GM19035 (cell line): ENCODE measurements around the gene PRELID2.
"Not testable (repeated sequence)": the region's sequence is repeated elsewhere in the genome, so short reads cannot be mapped to it uniquely, and the experiment has no call there.

ENCODE experiments used
- ATAC-seq: cut with Tn5 transposase; IDR thresholded peaks from one replicate; pipeline ENCODE4 v1.9.1; 2021; ENCODE audit not compliant: unreplicated experiment

Gene PRELID2

DNA sequence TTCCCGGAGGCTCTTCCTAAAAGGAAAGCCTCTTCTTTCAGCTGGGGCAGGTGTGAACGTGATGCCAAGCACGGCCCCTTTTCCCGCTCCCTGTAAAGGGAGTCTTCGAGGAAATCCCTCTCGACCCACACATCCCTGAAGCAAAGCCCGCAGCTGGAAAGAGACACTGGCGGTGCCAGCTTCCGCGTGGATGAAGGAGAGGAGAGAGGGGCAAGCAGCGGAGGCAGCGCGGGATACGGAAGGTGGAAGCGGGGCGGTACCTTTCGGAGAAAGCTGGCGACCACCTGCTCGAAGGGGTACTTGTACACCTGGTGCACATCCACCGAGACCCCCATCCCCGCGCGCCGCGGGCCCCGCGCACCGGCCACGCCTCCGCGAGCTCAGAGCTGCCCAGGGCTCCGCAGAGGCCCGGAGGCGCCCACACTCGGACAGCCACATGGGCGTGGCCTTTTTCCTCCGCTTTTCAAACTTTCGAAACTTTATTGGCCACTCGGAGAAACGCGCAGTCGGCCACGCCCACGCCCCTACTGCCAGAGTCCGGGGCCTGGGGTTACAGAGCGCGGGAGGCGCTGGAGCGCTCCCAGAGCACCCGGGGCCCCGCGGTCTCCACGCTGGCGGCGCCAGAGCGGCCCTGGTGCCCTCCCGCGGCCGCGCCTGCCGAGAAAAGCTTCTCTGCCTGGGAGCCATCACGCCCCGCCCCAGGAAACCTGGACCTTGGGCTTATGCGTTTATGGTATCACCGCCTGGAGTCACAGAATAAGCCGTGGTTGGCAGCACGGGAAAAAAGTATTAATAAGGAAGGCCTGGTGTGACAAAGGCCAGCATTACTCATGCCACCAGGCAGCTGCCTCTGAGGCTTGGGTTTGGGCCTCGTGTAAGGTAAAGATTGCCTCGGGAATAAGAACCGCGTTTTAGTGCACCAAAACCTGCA, at the start of gene PRELID2:
PRELID2 (minus strand) TSS at position 426 of the 931 bp plus-strand sequence; CDS start at position 335, 91 bp downstream.
- peak; percentile 90 for ATAC-seq

DNA sequence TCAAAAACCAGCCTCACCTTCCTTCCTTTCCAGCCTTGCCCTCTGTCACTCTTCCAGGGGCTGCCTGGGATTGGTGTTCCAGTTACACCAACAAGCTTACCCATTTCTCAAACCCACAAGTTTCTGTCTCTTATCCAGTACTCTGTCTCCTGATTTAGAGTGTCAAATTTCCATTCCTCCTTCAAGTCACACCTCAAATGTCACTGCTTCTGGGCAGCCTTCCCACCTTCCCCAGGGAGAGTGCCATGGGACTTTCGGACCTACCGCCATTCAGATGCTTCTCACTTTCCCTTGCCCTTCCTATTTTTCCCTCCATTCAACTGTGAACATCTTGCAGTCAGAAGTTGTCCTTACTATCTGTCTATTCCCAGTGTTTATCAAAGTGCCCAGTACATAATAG, 39.6 kb upstream of the PRELID2 start:
- no peak for ATAC-seq

DNA sequence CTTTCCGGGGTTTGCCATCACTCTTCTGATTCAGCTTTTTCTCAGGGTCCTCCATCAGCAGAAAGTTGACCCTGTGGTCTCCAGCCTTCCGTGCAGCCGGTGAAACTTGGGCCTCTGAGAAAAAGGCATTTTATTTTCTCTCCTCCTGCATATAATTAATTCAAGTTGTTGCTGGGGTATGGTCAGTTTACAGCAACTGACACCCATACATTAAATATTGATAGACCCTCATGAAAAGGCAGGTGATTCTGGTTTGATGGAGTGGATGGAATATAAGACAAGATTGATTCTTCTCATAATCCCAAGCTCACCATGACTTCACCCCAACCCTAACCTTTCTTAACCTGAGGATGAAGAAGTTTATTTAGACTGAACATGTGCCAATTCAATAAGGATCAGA, 37.8 kb upstream of the PRELID2 start, which contains the start of gene GRXCR2:
GRXCR2 (minus strand) TSS at position 101 of the 400 bp plus-strand sequence; CDS start at position 55, 46 bp downstream.
- ATAC-seq: no peak

DNA sequence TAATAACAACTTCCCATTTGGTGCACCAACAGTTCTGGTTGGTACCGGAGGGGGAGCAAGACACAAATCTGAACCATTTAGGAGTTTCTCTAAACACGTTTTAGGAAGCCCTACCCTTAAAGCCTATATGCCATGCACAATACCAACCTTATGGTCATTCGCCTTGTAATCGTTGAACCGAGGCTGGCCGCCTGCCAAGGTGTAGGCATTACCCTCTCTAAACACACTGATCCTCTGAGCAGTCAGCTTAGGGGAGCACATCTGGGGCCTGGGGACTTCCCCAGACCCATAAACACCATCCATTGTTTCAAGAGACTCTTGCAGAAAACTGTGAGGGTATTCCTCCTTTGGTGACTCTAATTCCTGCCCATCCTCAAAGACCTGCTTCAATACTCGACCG, 37.3 kb upstream of the PRELID2 start:
- ATAC-seq: no peak

DNA sequence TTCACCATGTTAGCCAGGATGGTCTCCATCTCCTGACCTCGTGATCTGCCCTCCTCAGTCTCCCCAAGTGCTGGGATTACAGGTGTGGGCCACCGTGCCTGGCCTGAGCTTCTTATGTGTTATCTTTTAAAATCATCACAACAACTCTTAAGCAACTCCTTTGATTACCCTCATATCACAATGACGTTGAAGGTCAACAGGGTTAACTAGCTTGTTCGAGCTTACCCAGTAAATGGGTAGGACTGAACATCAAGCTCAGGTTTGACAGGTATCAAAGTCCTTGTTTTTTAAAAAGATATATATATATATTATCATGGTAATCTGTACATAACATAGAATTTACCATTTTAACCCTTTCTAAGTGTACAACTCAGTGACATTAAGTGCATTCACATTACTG, 34.6 kb upstream of the PRELID2 start:
- no peak for ATAC-seq

DNA sequence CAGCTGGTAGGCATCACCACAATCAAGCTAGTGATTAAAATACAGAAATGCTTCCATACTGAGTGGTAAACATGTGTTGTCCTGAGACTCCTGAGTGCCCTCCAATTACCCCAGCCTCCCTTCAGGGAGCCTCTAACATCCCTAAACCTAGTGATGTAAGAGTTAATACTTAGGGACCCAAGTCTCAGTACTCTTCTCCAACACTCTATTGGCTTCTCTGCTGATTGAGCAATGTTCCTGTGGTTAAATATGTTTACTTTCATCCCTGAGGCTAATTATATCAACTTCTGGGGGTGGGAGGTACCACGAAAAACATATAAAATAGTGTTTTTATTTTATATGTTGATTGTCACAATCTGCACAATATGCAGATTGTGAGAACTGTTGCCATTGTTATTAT, 32.7 kb upstream of the PRELID2 start:
- ATAC-seq: no peak

DNA sequence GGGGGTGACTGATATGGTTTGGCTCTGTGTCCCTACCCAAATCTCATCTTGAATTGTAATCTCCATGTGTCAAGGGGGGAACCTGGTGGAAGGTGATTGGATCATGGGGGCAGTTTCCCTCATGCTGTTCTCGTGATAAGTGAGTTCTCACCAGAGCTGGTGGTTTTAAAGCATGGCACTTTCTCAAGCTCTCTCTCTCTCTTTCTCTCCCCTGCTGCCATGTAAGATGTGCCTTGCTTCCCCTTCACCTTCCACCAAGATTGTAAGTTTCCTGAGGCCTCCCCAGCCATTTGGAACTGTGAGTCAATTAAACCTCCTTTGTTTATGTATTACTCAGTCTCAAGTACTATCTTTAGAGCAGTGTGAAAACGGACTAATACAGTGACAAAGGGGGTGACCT, 29.3 kb upstream of the PRELID2 start:
- not testable (repeated sequence) for ATAC-seq

DNA sequence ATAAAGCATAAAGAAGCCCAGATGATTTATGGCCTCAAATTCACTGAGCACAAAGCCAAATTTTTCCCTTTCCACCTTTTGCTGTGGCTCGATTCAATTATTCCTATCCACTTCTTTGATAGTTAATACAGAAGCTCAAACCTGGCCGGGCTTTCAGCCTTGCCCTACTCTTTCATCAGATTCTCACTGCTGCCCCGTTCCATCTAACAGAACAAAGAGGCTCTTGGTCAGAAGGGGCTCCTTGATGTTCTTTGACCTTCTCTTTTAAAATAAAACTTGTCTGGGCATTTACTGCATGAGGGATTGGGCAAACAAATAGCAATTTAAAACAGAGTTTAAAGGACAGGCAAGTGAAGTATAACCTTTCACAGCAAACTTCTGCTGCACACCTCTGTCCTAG, 27.9 kb upstream of the PRELID2 start:
- ATAC-seq: no peak

DNA sequence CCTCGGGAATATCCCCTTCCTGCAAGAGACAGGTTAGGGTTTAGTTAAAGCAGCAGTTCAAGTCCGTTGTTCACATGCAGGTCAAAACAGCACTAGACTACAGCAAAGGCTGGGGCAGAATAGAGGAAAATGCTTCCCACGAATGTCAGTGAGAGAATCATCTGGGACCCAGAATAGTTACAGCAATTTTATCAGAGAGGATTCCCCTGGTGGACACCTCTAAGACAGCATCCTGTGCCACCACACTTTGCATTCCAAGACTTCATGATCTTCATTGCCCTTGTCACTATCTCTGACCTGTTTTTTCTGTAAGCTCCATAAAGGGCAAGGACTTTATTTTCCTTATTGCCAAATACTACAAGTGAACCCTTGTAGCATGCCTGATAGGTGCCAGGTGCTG, 24.8 kb upstream of the PRELID2 start:
- no peak for ATAC-seq

DNA sequence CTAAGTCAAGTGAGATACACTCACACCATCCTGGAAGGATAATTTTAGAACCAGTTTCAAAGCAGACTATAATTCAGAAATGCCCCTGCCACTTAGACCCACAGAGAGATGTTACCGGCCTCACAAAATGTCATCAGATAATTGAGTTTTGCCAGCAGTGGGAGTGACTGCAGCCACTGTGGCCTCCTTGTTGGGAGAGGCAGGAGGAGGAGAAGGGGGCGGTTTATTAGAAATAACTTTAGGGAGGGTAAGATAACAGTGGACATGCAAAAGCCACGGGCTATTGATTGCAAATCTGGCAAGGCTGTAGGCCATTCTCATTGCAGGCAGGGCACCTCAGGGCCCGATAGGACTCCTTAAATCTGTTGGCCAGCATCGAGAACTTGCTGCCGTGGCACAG, 24.3 kb upstream of the PRELID2 start:
- no peak for ATAC-seq

DNA sequence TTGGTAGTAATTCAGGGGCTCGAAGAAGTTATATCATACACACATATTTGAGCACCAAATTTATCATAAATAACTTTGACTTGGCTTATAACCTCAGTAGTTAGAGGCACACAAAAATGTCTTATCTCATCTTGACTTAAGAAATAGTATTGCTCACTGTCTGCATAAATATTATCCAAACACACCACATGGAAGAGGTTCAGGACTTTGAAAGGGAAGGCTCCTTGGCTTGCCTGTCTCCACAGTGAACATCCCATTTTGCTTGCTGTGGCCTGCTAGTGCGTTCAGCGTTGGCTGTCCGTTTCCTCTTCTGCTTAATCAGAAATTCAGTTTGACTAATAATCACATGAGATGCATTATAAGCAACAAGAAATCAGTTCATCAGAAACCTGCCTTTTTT, 23.8 kb upstream of the PRELID2 start:
- no peak for ATAC-seq

DNA sequence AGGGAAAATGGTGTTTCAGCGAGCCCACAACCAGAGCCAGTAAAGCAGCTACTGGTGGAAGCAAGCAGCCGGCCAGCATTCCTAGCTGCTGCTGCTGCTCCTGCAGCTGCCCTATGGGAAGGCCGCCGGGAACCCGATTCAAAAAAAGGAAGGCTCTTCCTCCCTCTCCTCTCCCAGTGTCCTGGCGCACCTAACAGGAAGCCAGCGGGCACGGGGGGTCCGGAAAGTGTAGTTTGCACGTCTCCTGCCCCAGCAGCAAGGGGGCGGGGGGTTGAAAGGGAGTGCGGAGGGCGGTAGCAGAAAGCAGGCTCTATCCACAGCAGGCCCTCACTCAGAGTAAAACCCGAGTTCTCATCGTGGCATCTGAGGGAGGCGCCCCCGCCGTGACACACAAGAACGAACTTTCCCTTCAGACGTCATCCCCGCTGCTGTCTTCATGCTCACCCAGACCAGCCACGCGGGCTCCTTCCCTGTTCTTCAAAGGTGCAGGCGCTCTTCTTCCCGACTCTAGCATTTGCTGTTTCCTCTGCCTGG, 21.2 kb upstream of the PRELID2 start:
- ATAC-seq: peak; percentile 41

DNA sequence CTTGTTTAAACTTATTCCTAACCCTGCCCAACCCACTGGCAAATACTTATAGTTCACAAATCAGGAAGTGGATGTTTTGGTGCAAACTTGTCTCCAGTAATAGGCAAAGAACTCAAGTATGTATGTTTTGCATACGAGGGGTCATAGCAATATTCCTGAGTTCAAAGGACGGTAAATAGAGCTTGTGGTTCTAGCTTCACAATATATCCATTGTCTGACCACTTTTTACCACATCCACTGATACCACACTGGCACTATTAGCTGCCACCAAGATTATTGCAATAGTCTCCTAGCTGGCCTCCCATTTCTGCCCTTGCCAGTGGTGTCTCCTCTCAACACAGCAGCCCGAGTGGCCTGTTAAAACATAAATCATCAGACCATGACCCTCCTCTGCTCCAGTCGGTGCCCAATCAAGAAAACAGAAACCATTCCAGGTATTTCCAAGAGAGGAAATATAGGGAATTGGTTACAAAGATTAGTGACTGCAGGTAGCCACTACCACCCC, 20.7 kb upstream of the PRELID2 start:
- ATAC-seq: no peak

DNA sequence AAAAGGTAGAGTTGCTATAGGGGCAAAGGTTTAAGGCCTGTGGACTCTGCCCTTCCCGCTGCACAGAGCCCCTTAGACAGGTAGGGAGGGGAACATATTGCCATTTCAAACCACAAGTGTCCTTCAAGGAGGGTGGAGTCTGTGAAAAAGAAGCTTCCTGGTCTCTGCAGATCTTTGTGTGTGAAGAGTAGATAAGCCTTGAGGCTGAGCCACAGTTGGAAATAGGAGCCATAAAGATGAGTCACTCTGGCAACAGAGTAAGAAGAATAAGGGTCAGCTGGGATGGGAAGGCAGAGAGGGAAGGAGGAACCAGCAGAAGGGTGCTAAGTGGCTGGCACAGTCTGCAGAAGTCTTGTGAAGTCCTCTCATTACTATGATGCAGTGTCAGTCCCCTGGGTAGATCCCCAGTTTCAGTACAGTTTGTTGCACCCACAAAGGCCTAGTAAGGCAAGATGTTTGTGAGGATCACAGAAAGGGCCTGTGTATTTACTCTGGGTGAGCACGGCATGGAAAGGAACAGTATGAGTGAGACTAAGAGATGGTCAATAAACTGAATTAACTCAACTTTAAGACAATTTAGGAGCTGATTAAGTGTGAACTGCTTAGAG, 19.6 kb upstream of the PRELID2 start:
- ATAC-seq: no peak

DNA sequence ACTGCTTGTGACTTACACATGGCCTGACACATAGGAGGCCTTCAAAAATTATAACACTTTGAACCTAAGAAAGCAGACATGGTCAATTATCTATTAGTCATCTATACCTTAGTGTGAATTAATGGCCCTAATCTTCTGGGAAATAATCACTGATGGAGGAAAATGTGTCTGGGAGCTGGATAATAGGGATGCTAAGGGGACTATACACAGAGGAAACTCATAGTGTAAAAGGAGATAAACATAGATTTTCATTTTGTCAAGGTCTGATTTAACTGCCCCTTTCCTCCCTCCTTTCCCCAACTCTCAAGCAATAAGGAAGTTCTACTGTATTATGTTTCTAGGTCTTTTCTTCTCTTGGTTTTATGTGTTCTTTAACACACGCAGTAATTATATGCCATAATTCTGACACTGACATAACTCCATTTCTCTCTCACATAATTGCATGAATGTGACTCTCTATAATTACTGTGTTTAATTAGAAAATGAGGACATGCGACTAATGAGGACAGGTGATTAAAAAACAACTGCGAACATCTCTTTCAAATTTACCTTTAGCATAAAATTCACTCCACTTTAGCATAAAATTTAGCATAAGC, 18.7 kb upstream of the PRELID2 start:
- ATAC-seq: no peak

DNA sequence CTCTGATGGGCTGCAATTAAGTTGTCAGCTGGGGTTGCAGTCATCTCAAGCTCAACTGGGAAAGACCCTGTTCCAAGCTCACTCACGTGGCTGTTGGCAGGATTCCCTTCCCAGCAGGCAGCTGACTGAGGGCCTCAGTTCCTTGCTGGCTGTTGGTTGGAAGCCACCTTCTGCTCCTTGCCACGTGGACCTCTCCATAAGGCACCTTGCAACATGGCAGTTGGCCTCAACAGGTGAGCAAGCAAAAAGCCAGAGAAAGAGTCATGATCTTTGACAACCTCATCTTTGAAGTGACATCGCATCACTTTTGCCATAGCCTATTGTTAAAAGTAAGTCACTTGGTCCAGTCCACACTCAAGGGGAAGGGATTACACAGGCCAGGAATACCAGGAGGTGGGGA, 17.8 kb upstream of the PRELID2 start:
- no peak for ATAC-seq

DNA sequence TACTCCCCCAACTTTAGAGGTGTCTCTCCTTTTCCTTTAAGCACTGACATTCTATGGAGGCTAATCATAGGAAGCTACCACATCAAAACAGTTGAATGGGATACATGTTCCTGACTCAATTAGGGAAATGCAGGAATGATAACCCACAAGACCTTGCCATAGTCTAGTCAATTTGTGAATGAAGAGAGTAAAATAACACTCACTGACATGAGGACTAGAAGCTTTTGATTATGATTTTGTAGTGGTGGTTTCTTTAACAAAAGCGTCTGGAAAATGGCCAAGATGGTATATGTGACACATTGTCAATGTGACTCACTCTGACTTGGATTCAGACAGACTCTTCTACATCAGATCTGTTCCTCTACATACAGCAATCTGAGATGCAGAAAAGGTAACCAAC, 13.7 kb upstream of the PRELID2 start:
- no peak for ATAC-seq

DNA sequence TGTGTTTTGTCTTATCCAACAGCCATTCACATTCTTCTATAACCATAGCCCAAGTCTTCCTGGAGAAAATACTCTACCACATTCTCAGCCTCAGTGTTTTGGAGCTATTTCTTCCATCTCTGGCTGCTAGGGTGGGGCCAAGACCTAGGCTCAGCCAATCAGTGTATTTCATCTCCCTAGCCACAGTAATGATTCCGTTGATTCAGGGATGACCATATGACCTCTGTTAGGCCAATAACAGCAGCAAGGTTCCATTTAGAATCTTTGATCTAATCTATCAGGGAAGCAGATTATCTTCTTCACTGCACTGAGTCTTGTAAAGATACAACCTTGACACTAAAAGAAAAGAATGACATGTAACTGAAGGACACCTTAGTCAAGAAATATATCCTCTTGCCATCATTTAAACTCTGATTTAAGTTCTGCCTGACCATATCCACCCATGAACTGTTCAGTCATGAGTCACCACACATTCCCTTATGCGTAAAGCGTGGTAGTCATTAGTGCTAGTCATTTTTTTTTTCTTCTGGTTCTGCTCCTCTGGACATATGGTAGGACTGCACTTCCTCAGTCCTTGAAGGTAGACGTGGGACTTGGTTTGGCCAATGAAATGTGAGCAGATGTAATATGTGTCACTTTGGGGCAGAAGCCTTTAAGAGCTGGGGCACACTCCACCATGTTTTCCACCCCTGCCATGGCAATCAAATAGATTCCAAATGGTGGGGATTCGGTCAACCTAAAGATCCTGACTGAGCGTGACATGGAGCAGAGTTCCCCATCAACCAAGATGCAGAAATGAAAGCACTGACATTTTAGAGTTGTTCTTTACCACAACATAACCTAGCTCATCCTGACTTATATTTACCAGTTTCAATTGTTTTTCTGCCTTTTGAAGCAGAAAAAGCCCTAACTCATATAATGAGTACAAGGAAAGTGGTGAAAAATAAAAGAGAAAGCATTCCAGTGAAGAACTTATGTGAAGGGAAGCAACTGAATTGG, 12.7 kb upstream of the PRELID2 start:
- ATAC-seq: no peak

DNA sequence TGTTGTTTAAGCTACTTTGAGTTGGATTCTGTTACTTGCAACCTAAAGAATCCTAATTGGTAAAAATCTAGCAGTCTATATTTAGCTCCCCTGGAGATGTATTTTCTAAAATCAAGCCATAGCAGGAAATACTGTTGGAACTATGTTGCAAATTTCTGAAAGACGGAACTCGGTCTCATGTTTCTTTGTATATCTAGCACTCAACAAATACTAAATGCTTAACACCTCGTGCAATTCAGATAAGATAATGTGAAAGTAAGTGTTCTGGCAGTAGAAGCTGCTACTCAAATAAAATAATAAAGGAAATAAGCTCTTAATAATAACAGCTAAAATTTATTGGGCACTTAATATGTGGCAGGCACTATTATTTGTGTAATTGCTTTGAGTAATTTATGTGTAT, 10.9 kb upstream of the PRELID2 start:
- ATAC-seq: no peak

DNA sequence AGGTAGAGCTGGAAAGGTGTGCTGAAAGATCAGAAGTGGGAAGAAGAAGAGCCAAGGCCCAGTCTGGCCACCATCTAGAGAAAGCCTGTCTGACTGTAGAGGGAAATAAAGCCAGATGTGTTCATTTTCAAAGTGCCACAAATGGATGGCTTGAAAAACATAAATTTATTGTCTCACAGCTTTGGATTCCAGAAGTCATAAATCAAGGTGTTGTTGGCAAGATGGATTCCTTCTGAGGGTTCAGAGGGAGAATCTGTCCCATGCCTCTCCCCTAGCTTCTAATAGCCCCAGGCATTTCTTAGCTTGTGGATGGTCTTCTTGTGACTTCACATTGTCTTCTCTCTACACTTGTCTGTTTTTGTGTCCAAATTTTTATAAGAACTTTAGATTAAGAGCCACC, 6.2 kb upstream of the PRELID2 start:
- no peak for ATAC-seq
